Type B pancreatic cell (in vitro differentiated cells): ENCODE data around the gene FA2H. TPM values are rescaled to one million over a fixed set of nuclear protein-coding genes. Genes with fewer than 3 reads are reported as not detected.

Experiments
- DNase-seq: peaks from one replicate; pipeline ENCODE4 v3.0.0; 2021; ENCODE audit warnings: mixed read lengths; ENCODE audit not compliant: unreplicated experiment; ENCODE audit errors: extremely low spot score
- H3K27ac Mint-ChIP-seq: 2 replicates; pipeline ENCODE4 v1.8.0; 2021; ENCODE audit warnings: mild to moderate bottlenecking, mixed read lengths
- H3K27me3 Mint-ChIP-seq: 2 replicates; pipeline ENCODE4 v1.8.0; 2021; ENCODE audit warnings: mixed read lengths
- H3K36me3 Mint-ChIP-seq: 2 replicates; pipeline ENCODE4 v1.8.0; 2021; ENCODE audit warnings: mixed read lengths
- H3K4me1 Mint-ChIP-seq: one replicate; pipeline ENCODE4 v1.8.0; 2021; ENCODE audit warnings: mixed read lengths; ENCODE audit not compliant: unreplicated experiment
- H3K4me3 Mint-ChIP-seq: 2 replicates; pipeline ENCODE4 v1.8.0; 2021; ENCODE audit warnings: mild to moderate bottlenecking, mixed read lengths
- H3K9me3 Mint-ChIP-seq: 2 replicates; pipeline ENCODE4 v1.8.0; 2021; ENCODE audit warnings: mixed read lengths
- CTCF ChIP-seq: fragments of 200-600 bp; sonication (generic); conservative IDR thresholded peaks from 2 replicates; pipeline ENCODE4 v1.5.0; 2021; ENCODE audit warnings: antibody characterized with exemption, mild to moderate bottlenecking
- total RNA-seq: library from RNA; stranded (reverse); gene quantifications from 2 replicates; pipeline ENCODE4 v1.2.1, GENCODE V29; 2021; ENCODE audit warnings: low replicate concordance

The FA2H gene
- total RNA-seq, 1 donor from 2014 or later = 5.0 TPM

GRCh38 chr16:74713876-74714275 lies 60.7 kb downstream of the FA2H start:
- no peaks in the 10 kb centered on the region for H3K9me3 Mint-ChIP-seq
- no peak for TF ChIP-seq CTCF
- H3K4me1 Mint-ChIP-seq = peaks cover 4% of the 10 kb centered on the region
- no peak overlapping the region for H3K4me3 Mint-ChIP-seq
- H3K36me3 Mint-ChIP-seq = no peaks in the 10 kb centered on the region
- DNase-seq = no peak
- H3K27me3 Mint-ChIP-seq = no peaks in the 10 kb centered on the region
- H3K27ac Mint-ChIP-seq = no peak overlapping the region

- no peaks in the 10 kb centered on the region for H3K36me3 Mint-ChIP-seq
- TF ChIP-seq CTCF = no peak
- H3K9me3 Mint-ChIP-seq = no peaks in the 10 kb centered on the region
- DNase-seq = no peak
- H3K4me3 Mint-ChIP-seq = no peak overlapping the region
- peaks cover under 1% of the 10 kb centered on the region for H3K27me3 Mint-ChIP-seq
- H3K4me1 Mint-ChIP-seq = peaks cover 4% of the 10 kb centered on the region
- H3K27ac Mint-ChIP-seq = no peak overlapping the region
These were observed 61.3 kb downstream of the FA2H start for GRCh38 chr16:74713325-74713724.

- no peaks in the 10 kb centered on the region for H3K9me3 Mint-ChIP-seq
- H3K36me3 Mint-ChIP-seq = no peaks in the 10 kb centered on the region
- TF ChIP-seq CTCF = no peak
- no peak for DNase-seq
- H3K27me3 Mint-ChIP-seq = peaks cover 4% of the 10 kb centered on the region
- H3K4me3 Mint-ChIP-seq = no peak overlapping the region
- H3K27ac Mint-ChIP-seq = no peak overlapping the region
- peaks cover 4% of the 10 kb centered on the region for H3K4me1 Mint-ChIP-seq
These were observed 62.7 kb downstream of the FA2H start for GRCh38 chr16:74711938-74712337.

- Mint-ChIP-seq H3K4me1 (peaks cover 4% of the 10 kb centered on the region), H3K27ac (no peak overlapping the region), H3K36me3 (no peaks in the 10 kb centered on the region), H3K4me3 (no peak overlapping the region), H3K27me3 (peaks cover 4% of the 10 kb centered on the region), H3K9me3 (no peaks in the 10 kb centered on the region)
- no peak for DNase-seq
- no peak for TF ChIP-seq CTCF
These were observed 64.2 kb downstream of the FA2H start for GRCh38 chr16:74710401-74710800.

GRCh38 chr16:74709441-74709877 lies 65.2 kb downstream of the FA2H start:
- Mint-ChIP-seq H3K4me1 (peaks cover 4% of the 10 kb centered on the region), H3K4me3 (no peak overlapping the region), H3K27ac (no peak overlapping the region), H3K27me3 (peaks cover 4% of the 10 kb centered on the region), H3K36me3 (no peaks in the 10 kb centered on the region), H3K9me3 (no peaks in the 10 kb centered on the region)
- no peak for DNase-seq
- peak; percentile 99 for TF ChIP-seq CTCF
